Measurements from ENCODE around the gene TP63. TPM values are rescaled to one million over a fixed set of nuclear protein-coding genes. Genes with fewer than 3 reads are reported as not detected.

TP63 gene
- total RNA-seq, 1 donor = 1.8 TPM

DNA sequence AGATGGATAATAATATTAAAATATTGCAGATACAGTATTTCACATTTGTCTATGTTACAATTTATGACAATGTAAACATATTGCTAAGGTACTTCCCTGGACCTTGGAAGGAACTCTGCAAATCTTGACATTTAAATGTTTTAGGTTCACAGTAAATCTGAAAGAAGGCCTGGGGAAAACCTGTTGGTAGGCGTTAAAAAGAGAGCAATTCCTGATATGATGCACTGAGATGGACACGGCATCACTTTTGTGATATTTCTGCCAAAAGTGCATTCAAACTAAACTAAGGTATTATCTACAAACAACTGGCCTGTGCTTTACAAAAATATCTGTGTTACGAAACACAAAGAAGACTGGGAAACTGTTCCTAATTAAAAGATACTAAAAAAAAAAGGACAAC is 6.1 kb upstream of the TP63 start:
- no peaks in the 10 kb centered on the region for H3K9me3 ChIP-seq (ENCODE audit: low read depth, low read length)
- no peaks in the 10 kb centered on the region for H3K27me3 ChIP-seq (ENCODE audit: insufficient read depth, low read length)
- H3K79me2 ChIP-seq (ENCODE audit: insufficient read depth, low read length) = no peaks in the 10 kb centered on the region
- no peak overlapping the region for H3K27ac ChIP-seq (ENCODE audit: low read depth, low read length)
- no peak overlapping the region for H3K4me2 ChIP-seq (ENCODE audit: insufficient read depth, low read length)
- no peaks in the 10 kb centered on the region for H3K36me3 ChIP-seq (ENCODE audit: insufficient read depth, low read length)
- H2AFZ ChIP-seq (ENCODE audit: low read length) = no peak overlapping the region
- no peak overlapping the region for H3K4me3 ChIP-seq (ENCODE audit: insufficient read depth, low read length)
- H3K4me1 ChIP-seq (ENCODE audit: insufficient read depth, low read length) = peaks cover 20% of the 10 kb centered on the region
- no peaks in the 10 kb centered on the region for H4K20me1 ChIP-seq (ENCODE audit: insufficient read depth, low read length)
- TF ChIP-seq, protein P1, sequence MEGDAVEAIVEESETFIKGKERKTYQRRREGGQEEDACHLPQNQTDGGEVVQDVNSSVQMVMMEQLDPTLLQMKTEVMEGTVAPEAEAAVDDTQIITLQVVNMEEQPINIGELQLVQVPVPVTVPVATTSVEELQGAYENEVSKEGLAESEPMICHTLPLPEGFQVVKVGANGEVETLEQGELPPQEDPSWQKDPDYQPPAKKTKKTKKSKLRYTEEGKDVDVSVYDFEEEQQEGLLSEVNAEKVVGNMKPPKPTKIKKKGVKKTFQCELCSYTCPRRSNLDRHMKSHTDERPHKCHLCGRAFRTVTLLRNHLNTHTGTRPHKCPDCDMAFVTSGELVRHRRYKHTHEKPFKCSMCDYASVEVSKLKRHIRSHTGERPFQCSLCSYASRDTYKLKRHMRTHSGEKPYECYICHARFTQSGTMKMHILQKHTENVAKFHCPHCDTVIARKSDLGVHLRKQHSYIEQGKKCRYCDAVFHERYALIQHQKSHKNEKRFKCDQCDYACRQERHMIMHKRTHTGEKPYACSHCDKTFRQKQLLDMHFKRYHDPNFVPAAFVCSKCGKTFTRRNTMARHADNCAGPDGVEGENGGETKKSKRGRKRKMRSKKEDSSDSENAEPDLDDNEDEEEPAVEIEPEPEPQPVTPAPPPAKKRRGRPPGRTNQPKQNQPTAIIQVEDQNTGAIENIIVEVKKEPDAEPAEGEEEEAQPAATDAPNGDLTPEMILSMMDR (IDR thresholded peaks at IDR 0.05; ENCODE audit: extremely low read depth, low read depth, low read length) = no peak
- DNase-seq (ENCODE audit: insufficient read length, low spot score, missing footprints) = no peak

DNA sequence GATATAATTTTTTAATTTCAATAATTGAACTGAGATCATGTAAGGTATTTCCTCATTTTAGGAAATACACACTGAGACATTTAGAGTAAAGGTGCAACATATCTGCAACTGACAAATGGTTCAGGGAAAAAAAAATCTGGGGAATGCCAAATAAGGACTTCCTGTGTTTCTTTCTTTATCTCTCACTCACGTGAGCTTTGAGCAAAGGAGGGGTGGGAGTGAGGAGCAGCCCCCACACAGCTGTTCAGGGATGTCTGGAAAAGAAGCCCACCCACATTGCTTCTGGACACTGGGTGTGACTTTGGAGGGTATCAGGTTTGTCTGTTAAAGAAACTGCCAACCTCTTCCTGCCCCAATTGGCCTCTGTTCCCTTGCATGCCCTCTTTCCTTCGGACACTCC is 5.6 kb upstream of the TP63 start:
- H3K27ac ChIP-seq (ENCODE audit: low read depth, low read length) = no peak overlapping the region
- no peak for DNase-seq (ENCODE audit: insufficient read length, low spot score, missing footprints)
- H3K4me2 ChIP-seq (ENCODE audit: insufficient read depth, low read length) = no peak overlapping the region
- H3K36me3 ChIP-seq (ENCODE audit: insufficient read depth, low read length) = no peaks in the 10 kb centered on the region
- no peaks in the 10 kb centered on the region for H3K27me3 ChIP-seq (ENCODE audit: insufficient read depth, low read length)
- H2AFZ ChIP-seq (ENCODE audit: low read length) = no peak overlapping the region
- H3K79me2 ChIP-seq (ENCODE audit: insufficient read depth, low read length) = no peaks in the 10 kb centered on the region
- H4K20me1 ChIP-seq (ENCODE audit: insufficient read depth, low read length) = no peaks in the 10 kb centered on the region
- H3K4me1 ChIP-seq (ENCODE audit: insufficient read depth, low read length) = peaks cover 25% of the 10 kb centered on the region
- no peaks in the 10 kb centered on the region for H3K9me3 ChIP-seq (ENCODE audit: low read depth, low read length)
- H3K4me3 ChIP-seq (ENCODE audit: insufficient read depth, low read length) = no peak overlapping the region
- TF ChIP-seq, protein P1 (IDR thresholded peaks at IDR 0.05; ENCODE audit: extremely low read depth, low read depth, low read length) = no peak

DNA sequence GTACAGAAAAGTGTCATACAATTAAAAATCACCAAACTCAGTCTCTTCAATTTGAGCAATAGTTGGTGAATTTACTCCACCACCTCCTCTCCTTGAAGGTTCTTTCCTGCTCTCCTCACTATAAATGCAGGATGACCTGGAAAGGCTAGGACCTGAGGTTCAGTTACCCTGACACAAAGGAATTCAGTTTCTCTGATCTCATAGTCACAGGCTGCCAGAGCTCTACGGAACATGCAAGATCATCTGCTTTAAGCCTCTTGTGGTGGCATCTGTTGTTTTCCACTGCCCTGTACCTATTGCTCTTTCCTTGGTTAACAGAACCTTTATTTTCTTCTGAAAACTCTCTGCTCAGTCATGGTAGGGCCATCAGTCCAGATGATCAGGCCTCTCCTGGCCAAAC is 4.9 kb upstream of the TP63 start:
- TF ChIP-seq, protein P1 (IDR thresholded peaks at IDR 0.05; ENCODE audit: extremely low read depth, low read depth, low read length) = no peak
- Histone ChIP-seq H3K27ac (ENCODE audit: low read depth, low read length) (no peak overlapping the region), H3K79me2 (ENCODE audit: insufficient read depth, low read length) (no peaks in the 10 kb centered on the region), H3K4me1 (ENCODE audit: insufficient read depth, low read length) (peaks cover 25% of the 10 kb centered on the region), H3K4me3 (ENCODE audit: insufficient read depth, low read length) (no peak overlapping the region), H3K4me2 (ENCODE audit: insufficient read depth, low read length) (no peak overlapping the region), H4K20me1 (ENCODE audit: insufficient read depth, low read length) (no peaks in the 10 kb centered on the region), H3K36me3 (ENCODE audit: insufficient read depth, low read length) (no peaks in the 10 kb centered on the region), H2AFZ (ENCODE audit: low read length) (peak overlapping the region; percentile 35), H3K9me3 (ENCODE audit: low read depth, low read length) (no peaks in the 10 kb centered on the region), H3K27me3 (ENCODE audit: insufficient read depth, low read length) (no peaks in the 10 kb centered on the region)
- DNase-seq (ENCODE audit: insufficient read length, low spot score, missing footprints) = no peak

DNA sequence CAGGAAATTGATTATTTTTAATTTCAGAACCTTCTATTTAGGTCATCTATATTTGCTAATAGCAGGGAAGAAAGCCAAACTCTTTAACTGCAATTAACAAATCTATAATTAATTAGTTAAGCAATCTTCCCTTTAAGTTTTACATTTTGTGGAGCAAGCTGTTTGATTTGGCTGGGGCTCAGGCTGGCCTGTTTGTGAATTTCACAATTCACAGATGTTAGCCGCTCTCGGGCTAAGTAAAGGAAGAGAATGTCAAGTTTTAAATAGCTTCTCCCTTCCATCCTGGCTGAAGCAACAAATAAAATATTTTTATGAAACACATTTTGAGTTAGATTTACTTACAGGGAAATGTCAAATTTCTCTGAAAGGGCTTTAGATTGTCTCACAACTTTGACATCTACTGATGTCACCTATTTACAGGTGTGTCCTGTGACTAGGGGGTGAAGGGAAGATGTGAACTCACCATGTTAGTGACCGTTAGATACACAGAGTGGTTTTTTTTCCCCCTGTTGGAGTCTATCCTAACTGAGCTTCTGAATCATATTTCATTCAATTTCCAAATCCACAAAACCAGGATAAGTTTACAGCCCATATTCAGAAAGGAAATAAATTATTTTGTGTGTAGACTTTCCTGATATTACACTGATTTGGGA is 1.3 kb upstream of the TP63 start:
- TF ChIP-seq, protein P1 (IDR thresholded peaks at IDR 0.05; ENCODE audit: extremely low read depth, low read depth, low read length) = no peak
- Histone ChIP-seq H3K36me3 (ENCODE audit: insufficient read depth, low read length) (no peaks in the 10 kb centered on the region), H3K79me2 (ENCODE audit: insufficient read depth, low read length) (no peaks in the 10 kb centered on the region), H3K4me1 (ENCODE audit: insufficient read depth, low read length) (peaks cover 13% of the 10 kb centered on the region), H3K27me3 (ENCODE audit: insufficient read depth, low read length) (no peaks in the 10 kb centered on the region), H2AFZ (ENCODE audit: low read length) (peak overlapping the region; percentile 53), H3K4me3 (ENCODE audit: insufficient read depth, low read length) (peak overlapping the region; percentile 3), H3K9me3 (ENCODE audit: low read depth, low read length) (no peaks in the 10 kb centered on the region), H3K27ac (ENCODE audit: low read depth, low read length) (peak overlapping the region; percentile 69), H4K20me1 (ENCODE audit: insufficient read depth, low read length) (no peaks in the 10 kb centered on the region), H3K4me2 (ENCODE audit: insufficient read depth, low read length) (peak overlapping the region; percentile 85)
- no peak for DNase-seq (ENCODE audit: insufficient read length, low spot score, missing footprints)

All from osteoblast (primary cell).